Measurements from ENCODE around the gene MUC5B. TPM values are rescaled to one million over a fixed set of nuclear protein-coding genes. Genes with fewer than 3 reads are reported as not detected.
A peak's percentile ranks its signal among the peaks of the same experiment; 100 is the strongest.

Gene MUC5B
- total RNA-seq, 2 donors from 2014 or later, result 0.18 to 17.3 TPM

- WGBS, result 95% methylated on average over 9 of the region's 9 CpGs
- no peak for TF ChIP-seq POLR2AphosphoS5 (IDR thresholded peaks at IDR 0.05)
- TF ChIP-seq, protein P1, sequence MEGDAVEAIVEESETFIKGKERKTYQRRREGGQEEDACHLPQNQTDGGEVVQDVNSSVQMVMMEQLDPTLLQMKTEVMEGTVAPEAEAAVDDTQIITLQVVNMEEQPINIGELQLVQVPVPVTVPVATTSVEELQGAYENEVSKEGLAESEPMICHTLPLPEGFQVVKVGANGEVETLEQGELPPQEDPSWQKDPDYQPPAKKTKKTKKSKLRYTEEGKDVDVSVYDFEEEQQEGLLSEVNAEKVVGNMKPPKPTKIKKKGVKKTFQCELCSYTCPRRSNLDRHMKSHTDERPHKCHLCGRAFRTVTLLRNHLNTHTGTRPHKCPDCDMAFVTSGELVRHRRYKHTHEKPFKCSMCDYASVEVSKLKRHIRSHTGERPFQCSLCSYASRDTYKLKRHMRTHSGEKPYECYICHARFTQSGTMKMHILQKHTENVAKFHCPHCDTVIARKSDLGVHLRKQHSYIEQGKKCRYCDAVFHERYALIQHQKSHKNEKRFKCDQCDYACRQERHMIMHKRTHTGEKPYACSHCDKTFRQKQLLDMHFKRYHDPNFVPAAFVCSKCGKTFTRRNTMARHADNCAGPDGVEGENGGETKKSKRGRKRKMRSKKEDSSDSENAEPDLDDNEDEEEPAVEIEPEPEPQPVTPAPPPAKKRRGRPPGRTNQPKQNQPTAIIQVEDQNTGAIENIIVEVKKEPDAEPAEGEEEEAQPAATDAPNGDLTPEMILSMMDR (IDR thresholded peaks at IDR 0.05), result no peak
- no peak for TF ChIP-seq POLR2A (IDR thresholded peaks at IDR 0.05)
- Histone ChIP-seq H3K9me3 (no peaks in the 10 kb centered on the region), H3K36me3 (no peaks in the 10 kb centered on the region), H3K4me3 (no peak overlapping the region), H3K27me3 (replicated peaks; ENCODE audit: insufficient read depth) (no peaks in the 10 kb centered on the region), H3K4me1 (replicated peaks) (peaks cover 12% of the 10 kb centered on the region), H3K27ac (no peak overlapping the region)
- intact Hi-C loops (cut with DNase I), result no loop called here
- DNase-seq (ENCODE audit: low spot score), result no peak
Measured at GRCh38 chr11:1296287-1296686, 73.4 kb downstream of the MUC5B start.

DNA sequence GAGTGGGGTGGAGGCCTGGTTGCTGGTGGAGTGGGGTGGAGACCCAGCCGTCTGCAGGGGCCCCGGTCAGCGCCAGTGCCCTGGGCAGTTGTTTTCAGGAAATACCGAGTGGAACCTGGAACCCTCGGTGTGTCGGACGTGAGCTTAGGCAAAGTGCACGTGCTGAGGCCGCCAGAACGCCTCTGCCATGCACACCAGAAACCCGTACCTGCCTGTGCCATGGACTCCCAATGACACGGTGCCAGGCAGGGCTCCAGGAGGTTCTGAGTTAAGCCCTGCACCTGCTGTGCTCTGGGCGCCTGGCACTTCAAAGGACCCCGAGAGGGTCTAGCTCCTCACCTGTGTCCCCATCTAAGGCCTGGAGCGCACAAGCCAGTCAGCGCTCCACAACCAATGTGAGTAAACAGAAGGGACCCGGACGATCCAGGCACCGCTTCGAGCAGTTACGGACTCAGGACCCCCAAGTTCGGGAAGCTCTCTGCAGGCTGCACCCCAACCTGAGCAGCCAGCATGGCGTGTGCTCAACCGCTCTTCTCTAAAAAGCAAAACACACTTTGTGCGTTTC lies 74.2 kb downstream of the MUC5B start:
- Histone ChIP-seq H3K27ac (no peak overlapping the region), H3K4me3 (no peak overlapping the region), H3K9me3 (no peaks in the 10 kb centered on the region), H3K27me3 (replicated peaks; ENCODE audit: insufficient read depth) (no peaks in the 10 kb centered on the region), H3K36me3 (no peaks in the 10 kb centered on the region), H3K4me1 (replicated peaks) (peaks cover 11% of the 10 kb centered on the region)
- DNase-seq (ENCODE audit: low spot score), result no peak
- intact Hi-C loops (cut with DNase I), result no loop called here
- no peak for TF ChIP-seq POLR2AphosphoS5 (IDR thresholded peaks at IDR 0.05)
- no peak for TF ChIP-seq POLR2A (IDR thresholded peaks at IDR 0.05)
- TF ChIP-seq, protein P1 (IDR thresholded peaks at IDR 0.05), result no peak
- WGBS, result 93% methylated on average over 25 of the region's 25 CpGs

DNA sequence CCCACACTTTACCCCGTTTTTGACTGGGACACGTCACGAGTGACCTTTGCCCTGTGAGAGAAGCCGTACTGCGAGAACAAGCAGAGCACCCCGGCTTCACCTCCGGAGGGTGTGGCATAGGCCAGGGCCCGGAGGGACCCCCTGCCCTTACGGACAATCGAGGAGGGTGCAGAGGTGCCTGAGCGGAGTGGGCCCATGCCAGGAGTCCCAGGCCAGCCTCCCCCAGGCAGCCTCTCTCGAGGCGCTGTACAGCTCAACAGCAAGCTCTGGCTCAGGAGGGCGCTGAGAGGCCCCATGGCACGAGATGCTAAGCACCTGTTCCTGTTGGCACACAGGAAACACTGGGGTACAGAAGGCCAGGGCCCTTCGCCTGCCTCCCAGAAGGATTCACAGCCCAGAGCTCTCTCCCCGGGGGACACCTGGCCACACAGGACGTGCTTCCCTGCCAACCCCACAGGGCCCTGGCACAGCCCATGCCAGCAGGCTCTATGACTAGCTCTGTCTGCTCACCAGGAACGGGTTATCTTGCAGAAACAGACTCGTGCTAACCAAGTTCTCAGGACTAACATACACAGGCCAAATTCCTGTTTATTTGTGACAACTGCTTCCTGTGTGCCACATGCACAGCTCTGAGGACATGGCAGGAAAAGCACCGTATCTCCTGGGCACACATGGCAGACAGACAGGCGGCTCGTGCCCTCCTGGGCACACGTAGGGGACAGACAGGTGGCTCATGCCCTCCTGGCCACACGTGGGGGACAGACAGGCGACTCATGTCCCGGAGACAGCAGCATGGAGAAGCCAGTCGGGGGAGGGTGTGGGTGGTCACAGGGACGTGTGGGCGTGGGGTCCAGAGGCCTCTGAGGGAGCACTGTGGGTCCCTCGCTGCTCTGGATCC lies 75.0 kb downstream of the MUC5B start:
- H3K9me3 ChIP-seq, result no peaks in the 10 kb centered on the region
- TF ChIP-seq POLR2A (IDR thresholded peaks at IDR 0.05) (no peak), POLR2AphosphoS5 (IDR thresholded peaks at IDR 0.05) (no peak)
- TF ChIP-seq, protein P1 (IDR thresholded peaks at IDR 0.05), result no peak
- no peak overlapping the region for H3K4me3 ChIP-seq
- WGBS, result 74% methylated on average over 30 of the region's 31 CpGs
- intact Hi-C loops (cut with DNase I), result no loop called here
- no peaks in the 10 kb centered on the region for H3K27me3 ChIP-seq (replicated peaks; ENCODE audit: insufficient read depth)
- DNase-seq (ENCODE audit: low spot score), result no peak
- H3K4me1 ChIP-seq (replicated peaks), result peaks cover 16% of the 10 kb centered on the region
- peak overlapping the region in 1 of 2 donors; percentile 65 for H3K27ac ChIP-seq
- H3K36me3 ChIP-seq, result no peaks in the 10 kb centered on the region

DNA sequence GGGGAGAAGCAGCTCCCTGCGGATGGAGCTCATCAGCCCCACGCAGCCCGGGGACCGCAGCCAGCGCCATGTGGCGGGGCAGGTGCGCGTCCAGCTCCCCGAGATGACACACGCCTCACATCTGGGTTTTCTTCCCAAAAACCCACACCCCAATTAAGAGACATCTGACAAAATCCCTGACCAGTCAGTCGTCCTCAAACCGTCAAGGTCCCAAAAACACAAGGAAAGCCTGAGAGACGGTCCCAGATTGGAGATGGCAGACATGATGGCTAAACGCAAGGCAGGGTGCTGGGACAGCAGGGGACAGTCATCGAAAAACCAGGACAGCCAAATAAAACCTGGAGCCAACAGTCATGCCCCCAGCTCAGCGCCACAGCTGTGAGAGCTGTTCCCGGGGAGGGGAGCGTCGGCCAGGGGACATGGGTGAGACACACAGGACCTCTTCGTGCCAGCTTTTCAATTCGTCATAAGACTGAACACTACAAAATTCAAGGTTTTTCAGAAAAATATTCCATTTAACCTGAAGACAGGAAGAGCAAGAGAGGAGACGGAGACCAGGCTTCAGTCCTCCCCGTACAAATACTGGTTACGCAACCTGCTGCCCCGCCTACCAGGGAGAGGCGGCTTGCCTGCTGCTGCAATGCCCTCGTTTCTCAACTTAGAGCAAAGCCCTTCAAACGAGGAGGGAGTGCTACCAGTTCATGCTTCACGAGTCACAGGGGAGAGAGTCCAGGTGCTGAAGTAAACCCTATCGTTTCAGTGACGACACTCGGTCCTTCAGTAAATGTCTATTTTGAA lies 76.0 kb downstream of the MUC5B start:
- Histone ChIP-seq H3K27ac (peak overlapping the region; percentile 61 to 65), H3K36me3 (no peaks in the 10 kb centered on the region), H3K4me3 (no peak overlapping the region), H3K27me3 (replicated peaks; ENCODE audit: insufficient read depth) (no peaks in the 10 kb centered on the region), H3K4me1 (replicated peaks) (peaks cover 23% of the 10 kb centered on the region), H3K9me3 (no peaks in the 10 kb centered on the region)
- TF ChIP-seq POLR2A (IDR thresholded peaks at IDR 0.05), result peak; percentile 19
- TF ChIP-seq POLR2AphosphoS5 (IDR thresholded peaks at IDR 0.05), result peak; percentile 88
- TF ChIP-seq, protein P1 (IDR thresholded peaks at IDR 0.05), result no peak
- DNase-seq (ENCODE audit: low spot score), result peak; percentile 84
- intact Hi-C loops (cut with DNase I), result no loop called here
- WGBS, result 52% methylated on average over 32 of the region's 32 CpGs

Measured in prostate gland (tissue), 2 donors.